Karpas-422 (cell line): ENCODE measurements around the gene NDUFAF3. TPM values are rescaled to one million over a fixed set of nuclear protein-coding genes. Genes with fewer than 3 reads are reported as not detected.

ENCODE experiments used
- small RNA-seq: library from RNA; depleted of rRNA; stranded (forward); fragments of <200 nt; gene quantifications from one replicate; pipeline ENCODE3, GENCODE V24; 2014
- total RNA-seq: library from RNA; depleted of rRNA; stranded (reverse); fragments of >200 nt; shearing (Covaris generic); gene quantifications from 2 replicates; pipeline ENCODE4 v1.2.3, GENCODE V29; 2014; ENCODE audit warnings: low replicate concordance; rRNA removed

The NDUFAF3 gene
- total RNA-seq, 1 experiment from 2014 or later: 228 TPM

Small RNAs within 50 kb of the gene (small RNA-seq; reads per million reads assigned to genes)
- 7,498 reads per million, percentile 100 among the genes with 10 or more reads in this experiment for gene MIR191
- gene MIR425: 144 reads per million, percentile 99 among the genes with 10 or more reads in this experiment

Other genes with a start within 250 kb of the NDUFAF3 start
- 37.9 and 51.5 TPM in 2 replicates for gene PRKAR2A, start 174.2 kb upstream of the NDUFAF3 start, total RNA-seq
- gene SLC25A20, start 123.2 kb upstream of the NDUFAF3 start, total RNA-seq: 20.5 and 33.8 TPM in 2 replicates
- 86.4 and 113 TPM in 2 replicates for gene ARIH2, start 103.3 kb upstream of the NDUFAF3 start, total RNA-seq
- gene P4HTM, start 31.9 kb upstream of the NDUFAF3 start, total RNA-seq: 36.1 and 86.7 TPM in 2 replicates
- 82.1 and 110 TPM in 2 replicates for gene WDR6, start 14.7 kb upstream of the NDUFAF3 start, total RNA-seq
- 44.8 and 53.4 TPM in 2 replicates for gene DALRD3, start 3.5 kb upstream of the NDUFAF3 start, total RNA-seq
- 522 and 655 TPM in 2 replicates for gene IMPDH2, start 7.3 kb downstream of the NDUFAF3 start, total RNA-seq
- 75.4 and 80.0 TPM in 2 replicates for gene QRICH1, start 72.0 kb downstream of the NDUFAF3 start, total RNA-seq
- gene QARS1, start 82.6 kb downstream of the NDUFAF3 start, total RNA-seq: 220 and 257 TPM in 2 replicates
- 31.5 and 111 TPM in 2 replicates for gene USP19, start 98.7 kb downstream of the NDUFAF3 start, total RNA-seq
- gene LAMB2, start 110.9 kb downstream of the NDUFAF3 start, total RNA-seq: 3.8 TPM in 1 of 2 replicates, not detected in the other
- 18.4 and 22.0 TPM in 2 replicates for gene CCDC71, start 144.2 kb downstream of the NDUFAF3 start, total RNA-seq
- 8.4 and 16.5 TPM in 2 replicates for gene KLHDC8B, start 149.5 kb downstream of the NDUFAF3 start, total RNA-seq